Superior temporal gyrus (tissue), 1 donor: ENCODE measurements around the gene ZBTB45.
A peak's percentile ranks its signal among the peaks of the same experiment; 100 is the strongest.
"Not testable (repeated sequence)": the region's sequence is repeated elsewhere in the genome, so short reads cannot be mapped to it uniquely, and the experiment has no call there.

Source experiments
- DNase-seq: peaks from one replicate; pipeline ENCODE4 v3.0.0-alpha.2; 2016; ENCODE audit errors: extremely low spot score

Gene ZBTB45

DNA sequence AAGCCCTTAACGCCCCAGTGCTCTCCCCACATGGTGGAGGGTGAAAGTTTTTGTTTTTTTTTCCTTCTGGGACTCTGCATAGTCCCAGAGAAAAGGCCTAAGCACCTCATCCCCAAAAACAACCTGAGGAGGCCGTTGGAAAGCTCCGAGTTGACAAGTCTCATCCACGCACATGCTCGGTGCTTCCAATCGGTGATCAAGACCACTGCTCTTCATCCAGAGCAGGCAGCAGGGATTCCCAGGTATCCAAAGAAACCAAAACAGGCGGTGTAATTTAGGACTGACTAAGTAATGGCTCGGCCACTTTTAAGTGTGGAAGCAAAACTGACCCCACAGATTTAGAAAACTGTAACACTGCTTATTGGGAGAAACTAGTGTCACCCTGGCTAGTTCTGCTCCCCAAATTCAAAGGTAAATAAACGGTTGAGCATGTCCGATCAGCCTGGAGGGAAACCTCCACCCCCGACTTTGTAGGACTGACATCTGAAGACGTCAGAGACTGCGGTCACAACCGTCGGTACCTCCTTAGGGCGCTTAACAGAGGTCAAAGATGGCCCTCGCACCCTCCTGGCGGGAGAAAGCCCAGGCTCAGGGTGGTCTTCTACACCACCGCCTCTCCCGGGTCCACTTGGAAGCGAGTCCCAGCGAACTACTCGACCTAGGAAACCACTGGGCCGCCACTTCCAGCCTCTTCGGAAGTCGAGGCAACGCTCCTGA is 44.5 kb downstream of the ZBTB45 start:
- DNase-seq = no peak

DNA sequence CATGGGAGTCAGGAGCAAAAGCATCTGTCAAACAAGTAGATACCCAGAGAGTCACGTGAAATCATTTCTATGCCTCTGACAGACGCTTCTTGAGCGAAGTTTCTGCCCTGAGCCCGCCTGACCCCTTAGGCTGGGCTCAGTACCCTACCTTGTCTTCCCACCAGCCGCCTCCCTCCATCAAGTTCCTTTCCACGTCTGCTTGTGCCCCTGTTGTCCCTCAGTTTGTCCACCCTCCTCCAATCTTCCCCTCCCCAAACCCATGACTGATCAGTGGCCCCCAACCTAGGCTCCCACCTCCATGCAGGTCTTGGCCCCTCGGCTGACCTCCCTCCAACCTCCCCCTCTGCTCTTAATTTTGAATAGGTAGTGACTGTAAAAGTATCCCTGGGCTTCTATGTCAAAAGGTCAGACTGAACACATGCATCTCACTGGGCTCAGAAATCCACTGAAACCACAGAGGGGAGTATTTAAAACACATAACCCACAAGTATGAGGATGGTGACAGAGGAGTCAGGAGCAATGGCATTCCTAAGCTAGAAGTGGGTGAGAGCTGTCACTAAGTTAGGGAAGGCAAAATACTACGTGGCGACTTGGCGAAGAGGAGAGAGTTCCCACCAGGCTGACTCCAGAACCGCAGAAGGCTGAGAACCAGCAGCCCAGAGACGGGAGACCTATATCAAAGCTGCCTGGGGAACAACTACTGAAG is 45.2 kb downstream of the ZBTB45 start:
- DNase-seq = no peak

DNA sequence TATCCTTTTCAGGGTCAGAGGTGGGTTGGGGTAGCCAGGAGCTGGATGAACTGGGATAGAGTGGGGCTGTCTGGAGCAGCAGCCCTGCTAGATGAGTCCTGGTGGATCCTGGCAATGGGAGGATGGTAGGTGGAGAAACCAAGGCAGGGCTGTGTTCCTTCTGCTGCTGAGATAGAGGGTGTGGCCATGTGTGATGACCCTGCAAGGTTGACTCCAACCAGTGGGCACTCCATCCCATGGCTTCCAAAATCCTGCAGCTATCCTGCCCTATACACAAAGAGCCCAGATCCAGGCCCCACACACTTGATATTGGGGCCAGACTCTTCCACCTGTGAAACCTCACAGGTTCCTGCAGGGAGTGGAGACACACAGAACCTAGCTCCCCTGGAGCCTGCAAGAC is 45.8 kb downstream of the ZBTB45 start:
- DNase-seq = no peak

DNA sequence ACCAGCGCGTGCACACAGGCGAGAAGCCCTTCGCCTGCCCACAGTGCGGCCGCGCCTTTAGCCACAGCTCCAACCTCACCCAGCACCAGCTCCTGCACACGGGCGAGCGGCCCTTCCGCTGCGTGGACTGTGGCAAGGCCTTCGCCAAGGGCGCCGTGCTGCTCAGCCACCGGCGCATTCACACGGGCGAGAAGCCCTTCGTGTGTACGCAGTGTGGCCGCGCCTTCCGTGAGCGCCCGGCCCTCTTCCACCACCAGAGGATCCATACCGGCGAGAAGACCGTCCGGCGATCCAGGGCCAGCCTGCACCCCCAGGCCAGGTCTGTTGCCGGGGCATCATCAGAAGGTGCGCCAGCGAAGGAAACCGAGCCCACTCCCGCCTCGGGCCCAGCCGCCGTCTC is 47.9 kb downstream of the ZBTB45 start:
- no peak for DNase-seq

DNA sequence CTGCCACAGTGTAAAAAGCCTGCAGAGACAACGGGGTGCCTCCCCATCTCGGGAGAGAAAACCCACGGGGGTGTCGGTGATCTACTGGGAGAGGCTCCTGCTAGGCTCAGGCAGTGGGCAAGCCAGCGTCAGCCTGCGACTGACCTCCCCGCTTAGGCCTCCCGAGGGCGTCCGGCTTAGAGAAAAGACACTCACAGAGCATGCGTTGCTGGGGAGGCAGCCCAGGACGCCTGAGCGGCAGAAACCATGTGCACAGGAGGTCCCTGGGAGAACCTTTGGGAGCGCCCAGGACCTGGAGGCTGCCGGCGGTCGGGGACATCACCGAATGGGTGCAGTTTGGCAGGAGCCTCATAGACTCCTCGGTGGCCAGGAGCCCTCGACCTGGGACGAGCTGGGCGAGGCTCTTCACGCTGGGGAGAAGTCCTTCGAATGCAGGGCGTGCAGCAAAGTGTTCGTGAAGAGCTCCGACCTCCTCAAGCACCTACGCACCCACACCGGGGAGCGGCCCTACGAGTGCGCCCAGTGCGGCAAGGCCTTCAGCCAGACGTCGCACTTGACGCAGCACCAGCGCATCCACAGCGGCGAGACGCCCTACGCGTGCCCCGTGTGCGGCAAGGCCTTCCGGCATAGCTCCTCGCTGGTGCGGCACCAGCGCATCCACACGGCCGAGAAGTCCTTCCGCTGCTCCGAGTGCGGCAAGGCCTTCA is 48.6 kb downstream of the ZBTB45 start:
- not testable (repeated sequence) for DNase-seq

DNA sequence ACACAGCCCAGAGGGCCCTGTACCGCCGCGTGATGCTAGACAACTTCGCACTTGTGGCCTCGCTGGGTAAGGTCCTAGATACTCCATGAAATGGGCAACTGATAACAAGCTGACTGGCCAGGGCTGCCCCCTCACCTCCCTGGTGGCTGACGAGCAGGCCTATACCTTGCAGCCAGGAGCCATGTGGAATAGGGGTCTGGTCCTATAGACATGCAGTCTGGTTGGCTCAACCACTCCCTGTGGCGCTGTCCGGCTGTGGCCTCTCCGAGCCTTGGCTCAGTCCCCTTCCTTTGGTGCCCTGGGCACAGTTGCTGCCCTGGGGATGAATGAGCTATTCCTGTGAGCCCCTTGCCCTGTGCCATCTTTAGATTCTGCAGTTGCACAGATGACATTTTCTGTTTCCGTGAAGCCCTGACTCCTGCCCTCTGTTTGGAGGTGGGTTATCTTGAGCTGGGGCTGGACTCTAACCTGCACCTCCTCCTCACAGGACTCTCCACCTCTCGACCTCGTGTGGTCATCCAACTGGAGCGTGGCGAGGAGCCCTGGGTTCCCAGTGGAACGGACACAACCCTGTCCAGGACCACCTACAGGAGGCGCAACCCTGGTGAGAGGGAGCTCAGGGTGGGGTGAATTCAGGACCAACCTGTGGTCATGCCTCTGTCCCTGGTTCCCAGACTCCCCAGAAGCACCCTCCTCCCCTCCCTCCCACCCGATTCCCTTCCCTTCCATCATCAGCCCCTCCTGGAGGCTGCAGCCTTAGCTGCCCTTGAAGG is 50.2 kb downstream of the ZBTB45 start:
- DNase-seq = no peak

DNA sequence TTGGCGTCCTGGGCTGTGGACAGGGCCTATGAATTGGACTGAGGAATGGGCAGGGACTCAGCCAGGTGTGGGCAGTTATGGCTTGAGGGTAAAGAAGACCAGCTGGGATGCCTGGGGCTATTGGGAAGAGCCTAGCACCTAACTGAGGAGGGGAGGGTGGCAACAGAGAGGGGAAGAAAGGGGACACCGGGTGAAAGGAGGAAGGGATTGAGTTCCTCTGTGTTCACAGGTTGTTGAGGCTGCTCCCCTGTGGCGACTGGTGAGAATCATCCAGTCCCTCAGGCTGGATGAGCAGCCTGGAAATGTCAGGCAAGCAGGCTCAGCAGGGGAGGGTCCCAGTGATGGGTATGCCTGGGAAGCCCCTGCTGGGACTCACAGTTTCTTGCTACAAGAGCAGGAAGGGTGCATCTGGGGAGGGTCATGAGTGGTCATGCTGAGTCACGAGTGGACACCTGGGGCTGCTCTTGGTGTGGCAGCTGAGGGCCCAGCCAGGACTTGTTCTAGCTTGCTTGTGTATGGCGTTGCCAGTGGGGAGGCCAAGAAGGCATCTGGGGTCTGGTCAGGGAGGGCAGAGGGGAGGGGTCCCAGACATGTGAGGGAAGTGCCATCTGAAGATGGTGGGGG is 51.3 kb downstream of the ZBTB45 start:
- no peak for DNase-seq

DNA sequence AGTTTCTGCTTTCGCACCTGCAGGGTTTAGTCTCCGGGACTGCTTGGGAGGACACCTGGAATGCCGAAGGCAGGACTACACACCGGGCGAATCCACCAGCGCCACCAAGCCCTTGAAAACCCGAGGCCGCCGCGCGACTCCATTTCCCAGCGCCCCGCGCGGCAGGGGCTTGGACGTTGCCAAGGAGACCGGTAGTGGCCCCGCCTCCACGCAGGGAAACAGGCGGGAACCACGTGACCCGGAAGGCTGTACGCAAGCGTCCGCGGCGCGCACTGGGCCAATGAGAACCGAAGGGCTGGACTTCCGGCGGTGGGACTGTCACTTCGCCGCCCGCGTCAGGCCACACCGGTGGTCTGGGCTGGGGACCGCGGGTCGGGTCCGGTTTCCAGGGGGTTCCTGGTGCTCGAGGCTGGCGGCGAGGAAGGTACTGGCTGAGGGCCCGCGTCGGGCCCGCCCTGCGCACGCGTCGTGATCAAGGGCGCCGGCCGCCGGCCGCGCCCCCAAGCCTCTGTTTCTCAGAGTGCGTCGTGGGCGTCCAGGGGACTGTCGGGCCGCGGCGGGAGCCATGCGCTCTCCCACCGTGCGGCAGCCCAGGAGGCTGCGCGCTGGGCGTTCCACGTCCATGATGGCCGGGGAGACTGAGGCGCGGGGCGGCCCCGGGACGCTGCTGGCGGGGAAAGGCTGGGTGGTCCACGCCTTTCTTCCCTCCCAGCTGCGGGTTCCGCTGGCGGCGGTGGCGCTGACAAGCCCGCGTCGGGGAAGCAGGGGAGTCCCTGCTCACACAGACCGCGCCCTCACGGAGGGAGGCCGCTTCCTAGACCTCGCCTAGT is 52.6 kb downstream of the ZBTB45 start, which contains the start of gene ZNF324:
Gene ZNF324, plus strand, starts transcription at position 321 of the 830 bp plus-strand sequence. CDS start 2,106 bp downstream, outside the sequence.
- DNase-seq = peak; percentile 99

DNA sequence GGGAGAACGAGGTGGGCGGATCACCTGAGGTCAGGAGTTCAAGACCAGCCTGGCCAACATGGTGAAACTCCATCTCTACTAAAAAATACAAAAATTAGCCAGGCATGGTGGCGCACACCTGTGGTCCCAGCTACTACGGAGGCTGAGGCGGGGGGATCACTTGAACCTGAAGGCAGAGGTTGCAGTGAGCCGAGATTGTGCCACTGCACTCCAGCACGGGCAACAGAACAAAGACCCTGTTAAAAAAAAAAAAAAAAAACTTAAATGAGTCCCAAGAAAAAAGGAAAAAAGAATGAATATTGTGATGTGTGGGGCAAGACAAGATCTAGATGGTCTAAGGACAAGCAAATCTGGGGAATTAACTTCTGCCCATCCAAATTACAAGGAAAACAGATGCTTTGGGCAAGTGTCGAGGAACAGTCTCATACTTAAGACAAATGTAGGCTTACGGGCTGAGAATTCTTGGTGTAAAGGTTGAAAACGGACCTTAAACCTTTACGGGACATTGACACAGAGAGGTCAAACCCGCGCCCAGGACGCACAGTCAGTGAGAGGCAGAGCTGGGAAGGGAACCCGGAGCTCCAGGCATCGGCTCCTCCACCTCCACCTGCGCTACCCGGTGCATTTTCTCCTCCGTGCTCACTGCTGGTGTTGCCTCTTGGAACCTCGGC is 53.4 kb downstream of the ZBTB45 start:
- DNase-seq = no peak
